Measurements from ENCODE around the gene BAG2.

The BAG2 gene

GRCh38 chr6:57165080-57165479, 7.0 kb upstream of the BAG2 start:
- no peak for TF ChIP-seq CTCF (conservative IDR thresholded peaks at IDR 0.05; ENCODE audit: low read depth)
- no peak overlapping the region for H3K27ac ChIP-seq
- ChIA-PET CTCF (interaction anchor here (0.6 to 0.7 kb wide), 2 partner anchors 135 to 1187 kb away, joined by 4 to 5 read pairs; no protein-coding TSS in a partner anchor), POLR2A (ENCODE audit: low non-redundant PET) (no interaction called here)
- no peak for DNase-seq (ENCODE audit: low spot score)

DNA sequence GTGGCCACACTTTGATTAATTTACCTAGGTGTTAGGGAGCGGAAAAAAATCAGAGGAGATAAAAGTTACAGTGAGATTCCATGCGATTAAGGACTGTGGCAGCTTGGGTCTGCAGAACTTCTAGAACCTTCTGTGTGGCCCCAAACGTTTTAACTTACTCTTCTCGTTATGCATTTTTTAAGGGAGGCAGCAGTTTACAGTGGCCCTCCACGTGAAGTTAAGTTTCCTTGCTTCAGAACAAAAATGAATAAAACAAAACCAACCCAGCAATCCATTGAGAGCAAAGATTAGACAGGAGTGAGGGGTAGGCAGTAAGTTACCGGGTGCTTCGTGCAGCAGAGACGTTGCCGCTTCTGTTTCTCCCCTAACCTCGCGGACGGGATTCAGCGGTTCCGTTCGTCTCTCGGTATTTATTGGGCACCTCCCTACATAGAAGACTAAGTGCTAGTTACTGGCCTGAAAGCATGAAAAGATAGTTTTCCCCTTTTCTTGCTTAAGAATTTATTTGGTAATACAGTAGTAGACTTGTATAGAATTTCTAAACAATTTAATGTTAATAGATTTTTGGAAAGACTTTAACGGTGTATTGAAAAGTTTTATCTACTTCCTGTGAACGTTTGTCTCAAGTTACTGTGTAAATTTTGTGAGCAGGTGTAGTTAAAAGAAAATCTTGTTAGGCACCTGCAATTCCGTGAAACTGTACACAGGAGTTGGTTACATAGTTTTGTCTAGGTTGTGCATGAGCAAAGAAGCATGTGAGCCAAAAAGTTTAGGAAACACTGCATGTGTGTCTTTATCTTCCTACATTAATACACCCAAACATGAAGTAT, 1.1 kb downstream of the BAG2 start:
- POLR2A ChIA-PET (ENCODE audit: low non-redundant PET) = no interaction called here
- CTCF ChIA-PET = interaction anchor here (0.7 to 0.8 kb wide), 2 partner anchors 48 to 269 kb away, joined by 3 to 5 read pairs; no protein-coding TSS in a partner anchor
- peak overlapping the region; percentile 89 for H3K27ac ChIP-seq
- TF ChIP-seq CTCF (conservative IDR thresholded peaks at IDR 0.05; ENCODE audit: low read depth) = no peak
- peak; percentile 40 for DNase-seq (ENCODE audit: low spot score)

DNA sequence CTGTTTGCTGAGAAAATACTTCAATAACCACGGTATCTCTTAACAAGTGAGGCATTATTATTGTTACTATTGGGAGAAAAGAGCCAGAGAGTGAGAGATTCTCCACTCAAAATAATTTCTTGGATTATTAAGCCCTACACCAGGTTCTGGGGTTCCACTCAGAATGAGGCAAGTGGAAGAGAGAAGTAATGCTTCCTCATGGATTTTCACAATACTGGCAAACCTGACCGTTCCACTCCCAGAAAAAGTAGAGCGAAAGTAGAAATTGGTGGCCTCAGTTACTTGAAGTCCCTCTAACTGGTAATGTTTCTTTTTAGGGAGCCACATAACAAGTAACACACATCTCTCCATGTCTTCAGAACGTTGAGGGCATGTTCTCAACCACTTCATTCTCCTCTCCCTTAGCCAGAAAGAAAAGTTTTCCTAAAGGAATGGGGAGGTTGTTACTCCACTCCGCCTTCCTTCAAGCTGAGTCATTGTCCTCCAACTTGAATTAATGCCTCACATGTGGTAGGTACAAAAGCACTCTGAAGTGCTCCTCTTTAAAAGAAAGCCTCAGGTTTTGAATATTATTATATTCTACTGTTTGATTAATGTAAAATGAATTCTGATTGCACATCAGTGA, 1.9 kb downstream of the BAG2 start:
- ChIA-PET POLR2A (ENCODE audit: low non-redundant PET) (no interaction called here), CTCF (interaction anchor here (0.6 kb wide), 1 partner anchor 271 kb away, joined by 4 read pairs; no protein-coding TSS in a partner anchor)
- peak; percentile 59 for DNase-seq (ENCODE audit: low spot score)
- TF ChIP-seq CTCF (conservative IDR thresholded peaks at IDR 0.05; ENCODE audit: low read depth) = no peak
- H3K27ac ChIP-seq = no peak overlapping the region

GRCh38 chr6:57174511-57174907, 2.4 kb downstream of the BAG2 start:
- ChIA-PET POLR2A (ENCODE audit: low non-redundant PET) (no interaction called here), CTCF (interaction anchor here (0.6 kb wide), 1 partner anchor 272 kb away, joined by 4 read pairs; no protein-coding TSS in a partner anchor)
- DNase-seq (ENCODE audit: low spot score) = no peak
- H3K27ac ChIP-seq = no peak overlapping the region
- no peak for TF ChIP-seq CTCF (conservative IDR thresholded peaks at IDR 0.05; ENCODE audit: low read depth)

GRCh38 chr6:57177545-57178265, 5.6 kb downstream of the BAG2 start:
- TF ChIP-seq CTCF (conservative IDR thresholded peaks at IDR 0.05; ENCODE audit: low read depth) = no peak
- no peak overlapping the region for H3K27ac ChIP-seq
- POLR2A ChIA-PET (ENCODE audit: low non-redundant PET) = no interaction called here
- CTCF ChIA-PET = no interaction called here
- no peak for DNase-seq (ENCODE audit: low spot score)

- POLR2A ChIA-PET (ENCODE audit: low non-redundant PET) = no interaction called here
- TF ChIP-seq CTCF (conservative IDR thresholded peaks at IDR 0.05; ENCODE audit: low read depth) = no peak
- DNase-seq (ENCODE audit: low spot score) = no peak
- no peak overlapping the region for H3K27ac ChIP-seq
- CTCF ChIA-PET = no interaction called here
Observed at GRCh38 chr6:57180596-57180995, 8.5 kb downstream of the BAG2 start.
